Esophagus muscularis mucosa (tissue), 4 donors: ENCODE results near the gene GPR12. TPM values are rescaled to one million over a fixed set of nuclear protein-coding genes. Genes with fewer than 3 reads are reported as not detected.

Experiments
- DNase-seq: peaks from one replicate; pipeline ENCODE4 v3.0.0-alpha.2; 2017; ENCODE audit errors: extremely low spot score
- H3K27ac ChIP-seq, 4 donors: fragments of 200-600 bp; sonication (generic); replicated peaks in 1 of 4; 1 replicate in 3 of 4; 2 replicates in 1 of 4; pipeline ENCODE4 v1.5.1; 2016 to 2019; ENCODE audit warnings: mild to moderate bottlenecking in 1 of 4
- H3K27me3 ChIP-seq, 4 donors: fragments of 200-600 bp; sonication (generic); one replicate each; pipeline versions ENCODE4 v1.5.1 to v1.6.0; 2016 to 2019
- H3K36me3 ChIP-seq, 4 donors: fragments of 200-600 bp; sonication (generic); one replicate each; pipeline ENCODE4 v1.5.1; 2016 to 2019
- H3K4me1 ChIP-seq, 4 donors: fragments of 200-600 bp; sonication (generic); one replicate each; pipeline ENCODE4 v1.5.1; 2016 to 2019
- H3K4me3 ChIP-seq, 4 donors: fragments of 200-600 bp; sonication (generic); 1 replicate in 2 of 4; 2 replicates in 2 of 4; pipeline ENCODE4 v1.5.1; 2016 to 2019; ENCODE audit warnings: mild to moderate bottlenecking in 4 of 4, moderate library complexity in 1 of 4
- H3K9me3 ChIP-seq, 4 donors: fragments of 200-600 bp; sonication (generic); 1 replicate in 3 of 4; 2 replicates in 1 of 4; pipeline ENCODE4 v1.5.1; 2016 to 2019
- CTCF ChIP-seq, 3 experiments: fragments of 200-600 bp in 2 of 3; fragments of 450-650 bp in 1 of 3; sonication (generic) in 2 of 3; IDR thresholded peaks; one replicate each; pipeline ENCODE4 v1.5.1; 2017 to 2019; ENCODE audit warnings: antibody characterized with exemption in 3 of 3, mild to moderate bottlenecking in 2 of 3, moderate library complexity in 1 of 3
- EP300 ChIP-seq: sonication (generic); formaldehyde crosslinking; IDR thresholded peaks from one replicate; pipeline ENCODE4 v1.6.1; 2017; ENCODE audit warnings: antibody characterized with exemption
- POLR2A ChIP-seq: fragments of 450-650 bp; IDR thresholded peaks from one replicate; pipeline ENCODE4 v1.6.1; 2017; ENCODE audit warnings: antibody characterized with exemption, moderate library complexity, mild to moderate bottlenecking, low read depth
- POLR2AphosphoS5 ChIP-seq, 2 donors: sonication (generic); formaldehyde crosslinking; IDR thresholded peaks; one replicate each; pipeline ENCODE4 v1.6.1; 2017; ENCODE audit warnings: antibody characterized with exemption in 2 of 2
- WGBS: methylation state at CpG from one replicate; pipeline ENCODE4 v1.1.5; 2018; 5-methylcytosine and 5-hydroxymethylcytosine counted together
- intact Hi-C: fragments of 100-400 bp; cut with DNase I; formaldehyde crosslinking; loops from one replicate; pipeline ENCODE4 v1.15.1; 2023
- total RNA-seq, 4 donors: library from RNA; depleted of rRNA; stranded (reverse); fragments of >200 nt; gene quantifications; one replicate each; pipeline versions ENCODE4 v1.1.0 to v1.2.1, GENCODE V29; 2016

The GPR12 gene
- total RNA-seq, 4 donors from 2014 or later, result 0.11 to 0.26 (median 0.17) TPM; not detected in 1

GRCh38 chr13:26779321-26779720, 18.7 kb upstream of the GPR12 start:
- Histone ChIP-seq H3K27me3 (peaks cover 0 to 14% (median 0%) of the 10 kb centered on the region in 4 donors), H3K9me3 (peaks cover 0 to 12% (median 0%) of the 10 kb centered on the region in 4 donors), H3K36me3 (no peaks in the 10 kb centered on the region), H3K27ac (no peak overlapping the region), H3K4me1 (no peaks in the 10 kb centered on the region), H3K4me3 (no peak overlapping the region)
- TF ChIP-seq POLR2A, result no peak
- TF ChIP-seq CTCF (IDR thresholded peaks at IDR 0.05), result no peak
- no peak for TF ChIP-seq EP300
- TF ChIP-seq POLR2AphosphoS5 (IDR thresholded peaks at IDR 0.05), result no peak
- WGBS, result 77% methylated on average over 4 of the region's 4 CpGs
- no peak for DNase-seq
- intact Hi-C loops, result no loop called here

GRCh38 chr13:26772531-26772930, 11.9 kb upstream of the GPR12 start:
- WGBS, result 83% methylated on average over 5 of the region's 5 CpGs
- no peak overlapping the region for H3K27ac ChIP-seq
- no peaks in the 10 kb centered on the region for H3K36me3 ChIP-seq
- no peaks in the 10 kb centered on the region for H3K4me1 ChIP-seq
- H3K9me3 ChIP-seq, result no peaks in the 10 kb centered on the region
- no peak for DNase-seq
- H3K4me3 ChIP-seq, result no peak overlapping the region
- TF ChIP-seq POLR2A, result no peak
- TF ChIP-seq CTCF (IDR thresholded peaks at IDR 0.05), result no peak
- no peak for TF ChIP-seq POLR2AphosphoS5 (IDR thresholded peaks at IDR 0.05)
- TF ChIP-seq EP300, result no peak
- H3K27me3 ChIP-seq, result peaks cover 0 to 4% (median 0%) of the 10 kb centered on the region in 4 donors
- intact Hi-C loops, result no loop called here

GRCh38 chr13:26771796-26772195, 11.2 kb upstream of the GPR12 start:
- WGBS, result 87% methylated on average over 11 of the region's 12 CpGs
- no peaks in the 10 kb centered on the region for H3K9me3 ChIP-seq
- intact Hi-C loops, result no loop called here
- no peak overlapping the region for H3K4me3 ChIP-seq
- no peak overlapping the region for H3K27ac ChIP-seq
- peaks cover 0 to 9% (median 0%) of the 10 kb centered on the region in 4 donors for H3K27me3 ChIP-seq
- TF ChIP-seq POLR2A (no peak), CTCF (IDR thresholded peaks at IDR 0.05) (no peak), POLR2AphosphoS5 (IDR thresholded peaks at IDR 0.05) (no peak), EP300 (no peak)
- DNase-seq, result no peak
- no peaks in the 10 kb centered on the region for H3K36me3 ChIP-seq
- no peaks in the 10 kb centered on the region for H3K4me1 ChIP-seq

GRCh38 chr13:26762745-26763345, 2.3 kb upstream of the GPR12 start:
- WGBS, result 34% methylated on average over 4 of the region's 4 CpGs
- intact Hi-C loops, result no loop called here
- no peaks in the 10 kb centered on the region for H3K9me3 ChIP-seq
- H3K27me3 ChIP-seq, result peaks cover 0 to 76% (median 17%) of the 10 kb centered on the region in 4 donors
- peaks cover 6 to 17% (median 14%) of the 10 kb centered on the region in 4 donors for H3K4me1 ChIP-seq
- no peaks in the 10 kb centered on the region for H3K36me3 ChIP-seq
- DNase-seq, result no peak
- H3K4me3 ChIP-seq, result no peak overlapping the region
- H3K27ac ChIP-seq, result no peak overlapping the region
- TF ChIP-seq POLR2AphosphoS5 (IDR thresholded peaks at IDR 0.05) (no peak), POLR2A (no peak), EP300 (no peak), CTCF (IDR thresholded peaks at IDR 0.05) (no peak)
